Dermis lymphatic vessel endothelial cell (primary cell): Measurements from ENCODE around the gene ASB15. TPM values are rescaled to one million over a fixed set of nuclear protein-coding genes. Genes with fewer than 3 reads are reported as not detected.

ENCODE experiments used
- total RNA-seq: library from RNA; depleted of rRNA; stranded (reverse); fragments of >200 nt; gene quantifications from 2 replicates; pipeline ENCODE4 v1.2.1, GENCODE V29; 2014

ASB15 gene
- under 0.01 TPM in 1 of 2 replicates, not detected in the other for total RNA-seq

DNA sequence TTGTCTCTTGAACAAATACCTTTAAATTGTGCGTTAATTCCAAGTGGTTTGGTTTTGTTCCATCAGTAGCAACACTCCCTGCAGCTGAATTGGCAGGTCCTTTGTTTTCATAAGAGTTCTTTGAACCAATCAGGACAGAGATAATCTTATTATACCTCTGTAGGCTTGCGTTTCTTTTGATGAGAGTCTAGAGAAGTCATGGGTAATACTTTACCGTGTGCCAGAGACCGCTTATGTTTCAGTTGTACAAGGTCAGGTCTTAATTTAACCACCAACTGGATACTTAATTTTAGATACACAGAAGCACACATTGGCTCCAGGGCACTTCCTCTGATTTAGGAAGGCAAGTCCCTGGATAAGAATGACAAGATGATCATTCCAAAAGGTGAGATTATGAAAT is at the start of gene ASB15:
Gene ASB15, plus strand, starts transcription at position 292 of the 400 bp plus-strand sequence. CDS start 12,682 bp downstream, outside the sequence.

DNA sequence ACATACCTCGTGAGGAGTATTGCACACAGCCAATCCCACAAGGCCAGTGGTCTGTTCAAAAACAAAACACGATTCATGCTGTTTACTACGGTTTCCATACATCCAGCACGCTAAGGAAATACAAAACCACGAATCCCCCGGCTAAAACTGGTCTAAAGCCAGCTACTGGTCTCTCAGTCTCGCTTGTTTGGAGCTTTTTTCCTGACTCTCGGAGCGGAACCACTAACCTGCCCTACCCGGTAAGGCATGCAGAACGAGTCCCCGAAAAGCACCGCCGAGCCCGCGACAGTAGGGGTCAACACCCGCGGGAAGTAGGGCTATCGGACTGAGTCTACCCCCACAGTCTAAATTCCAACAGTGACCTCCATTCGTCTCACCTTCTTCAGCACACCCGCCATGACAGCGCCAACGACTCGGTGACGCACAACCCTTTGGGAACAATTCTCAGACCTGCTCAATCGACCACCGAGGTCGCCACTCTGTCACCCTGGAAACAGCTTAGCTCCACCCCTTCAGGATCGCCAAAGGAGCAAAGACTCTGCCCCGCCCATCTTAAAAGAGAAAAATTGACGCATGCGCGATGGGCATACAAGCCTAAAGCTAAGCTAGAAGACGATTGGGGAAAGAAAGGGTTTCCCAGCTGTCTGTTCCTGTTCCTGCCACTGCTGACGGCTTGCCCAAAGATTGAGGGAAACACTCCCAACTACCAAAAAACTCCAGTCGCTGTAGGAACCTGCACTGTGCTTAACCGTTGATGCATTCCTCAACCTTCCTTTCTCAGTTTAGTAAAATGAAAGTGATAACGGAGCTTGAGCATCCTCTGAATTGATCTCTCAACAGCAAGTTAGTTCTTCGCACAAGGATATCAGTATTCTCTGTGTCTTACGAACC is 44.0 kb upstream of the ASB15 start, which contains the start of gene NDUFA5:
Gene NDUFA5, minus strand, starts transcription at position 421 of the 891 bp plus-strand sequence. Its CDS starts 23 bp downstream, at position 398.

DNA sequence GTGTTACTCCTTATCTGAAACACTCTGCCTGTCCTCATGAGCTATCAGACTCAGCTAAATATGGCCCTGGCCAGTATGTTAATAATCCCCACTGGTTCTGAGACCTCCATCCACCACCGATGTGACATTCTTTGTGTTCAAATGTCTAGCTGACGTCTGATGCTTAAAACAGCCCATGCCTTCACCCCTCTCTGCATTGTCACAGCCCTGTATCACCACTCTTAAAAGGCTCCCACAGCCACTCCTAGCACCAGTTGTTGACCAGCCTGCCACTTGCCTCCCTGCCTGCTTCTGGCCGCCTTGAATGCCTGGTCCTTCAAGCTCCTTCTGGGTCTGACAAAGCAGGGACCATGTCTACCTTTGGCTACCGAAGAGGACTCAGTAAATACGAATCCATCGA is 54.0 kb downstream of the ASB15 start, which contains the start of gene LMOD2:
Gene LMOD2, plus strand, starts transcription at position 253 of the 400 bp plus-strand sequence. Its CDS starts 98 bp downstream, at position 351.

Other genes with a start within 250 kb of the ASB15 start
- 0.11 and 0.17 TPM in 2 replicates for gene IQUB, start 67.2 kb upstream of the ASB15 start, total RNA-seq
- 37.1 and 39.0 TPM in 2 replicates for gene NDUFA5, start 44.0 kb upstream of the ASB15 start, total RNA-seq
- gene LMOD2, start 54.0 kb downstream of the ASB15 start, total RNA-seq, result not detected in 2 replicates
- 13.3 and 16.4 TPM in 2 replicates for gene WASL, start 147.2 kb downstream of the ASB15 start, total RNA-seq
- 0.17 and 0.22 TPM in 2 replicates for gene HYAL4, start 243.3 kb downstream of the ASB15 start, total RNA-seq